Hepatocyte (in vitro differentiated cells): ENCODE data around the gene C2CD4A. TPM values are rescaled to one million over a fixed set of nuclear protein-coding genes. Genes with fewer than 3 reads are reported as not detected.

ENCODE experiments used
- DNase-seq: peaks from one replicate; pipeline ENCODE4 v3.0.0-alpha.2; 2016; ENCODE audit warnings: low spot score
- H2AFZ ChIP-seq: fragments of 200-600 bp; sonication (generic); 2 replicates; pipeline ENCODE4 v1.6.0; 2016; ENCODE audit warnings: antibody characterized with exemption, mild to moderate bottlenecking
- H3K27ac ChIP-seq: fragments of 200-600 bp; sonication (generic); 2 replicates; pipeline ENCODE4 v1.5.1; 2016; ENCODE audit warnings: mild to moderate bottlenecking
- H3K27me3 ChIP-seq: fragments of 200-600 bp; sonication (generic); 2 replicates; pipeline ENCODE4 v1.6.1; 2016
- H3K36me3 ChIP-seq: fragments of 200-600 bp; sonication (generic); replicated peaks from 2 replicates; pipeline ENCODE4 v1.5.1; 2016; ENCODE audit warnings: low read depth; ENCODE audit not compliant: insufficient read depth
- H3K4me1 ChIP-seq: fragments of 200-600 bp; sonication (generic); 2 replicates; pipeline ENCODE4 v1.5.1; 2016; ENCODE audit warnings: mild to moderate bottlenecking, moderate library complexity; ENCODE audit not compliant: insufficient read depth
- H3K4me2 ChIP-seq: fragments of 200-600 bp; sonication (generic); 2 replicates; pipeline ENCODE4 v1.6.0; 2016
- H3K4me3 ChIP-seq: fragments of 200-600 bp; sonication (generic); 2 replicates; pipeline ENCODE4 v1.5.1; 2016; ENCODE audit warnings: mild to moderate bottlenecking
- H3K79me2 ChIP-seq: fragments of 200-600 bp; sonication (generic); 2 replicates; pipeline ENCODE4 v1.6.0; 2017; ENCODE audit warnings: mild to moderate bottlenecking
- H3K9me2 ChIP-seq: fragments of 200-600 bp; sonication (generic); replicated peaks from 2 replicates; pipeline ENCODE4 v1.6.0; 2017; ENCODE audit warnings: mild to moderate bottlenecking; ENCODE audit not compliant: insufficient read depth
- H3K9me3 ChIP-seq: fragments of 200-600 bp; sonication (generic); 2 replicates; pipeline ENCODE4 v1.5.1; 2016; ENCODE audit warnings: low read depth, mild to moderate bottlenecking
- H4K20me1 ChIP-seq: fragments of 200-600 bp; sonication (generic); 2 replicates; pipeline ENCODE4 v1.6.0; 2016; ENCODE audit warnings: mild to moderate bottlenecking; ENCODE audit not compliant: insufficient read depth, poor library complexity, severe bottlenecking
- EZH2 ChIP-seq: fragments of 200-600 bp; sonication (generic); IDR thresholded peaks from 2 replicates; pipeline ENCODE4 v1.6.1; 2016; ENCODE audit warnings: antibody characterized with exemption, mild to moderate bottlenecking, borderline replicate concordance
- EZH2phosphoT487 ChIP-seq: fragments of 200-600 bp; sonication (generic); IDR thresholded peaks from one replicate; pipeline ENCODE4 v1.6.1; 2018; ENCODE audit warnings: antibody characterized with exemption, mild to moderate bottlenecking, low read depth, moderate library complexity; ENCODE audit not compliant: unreplicated experiment, severe bottlenecking
- WGBS: methylation state at CpG from one replicate; pipeline ENCODE4 v1.1.6; 2016; ENCODE audit warnings: low lambda C conversion rate; ENCODE audit errors: missing lambda C conversion rate; 5-methylcytosine and 5-hydroxymethylcytosine counted together
- polyA plus RNA-seq: library from polyadenylated mRNA; unstranded; fragments of >200 nt; fragmentation: Nextera tagmentation; extraction: Ambion mirVana; gene quantifications from 2 replicates; pipeline ENCODE4 v1.2.1, GENCODE V29; 2016
- total RNA-seq: library from RNA; depleted of rRNA; stranded (reverse); fragments of >200 nt; gene quantifications from 2 replicates; pipeline ENCODE4 v1.2.3, GENCODE V29; 2014
- TF ChIP-seq, protein P1 (sequence below): fragments of 200-600 bp; sonication (generic); IDR thresholded peaks from 2 replicates; pipeline ENCODE4 v1.5.1; 2016; ENCODE audit warnings: antibody characterized with exemption, mild to moderate bottlenecking; ENCODE audit not compliant: poor library complexity

Gene C2CD4A
- total and polyA plus RNA-seq, 2 experiments from 2014 or later, result 0.13 to 0.60 TPM

DNA sequence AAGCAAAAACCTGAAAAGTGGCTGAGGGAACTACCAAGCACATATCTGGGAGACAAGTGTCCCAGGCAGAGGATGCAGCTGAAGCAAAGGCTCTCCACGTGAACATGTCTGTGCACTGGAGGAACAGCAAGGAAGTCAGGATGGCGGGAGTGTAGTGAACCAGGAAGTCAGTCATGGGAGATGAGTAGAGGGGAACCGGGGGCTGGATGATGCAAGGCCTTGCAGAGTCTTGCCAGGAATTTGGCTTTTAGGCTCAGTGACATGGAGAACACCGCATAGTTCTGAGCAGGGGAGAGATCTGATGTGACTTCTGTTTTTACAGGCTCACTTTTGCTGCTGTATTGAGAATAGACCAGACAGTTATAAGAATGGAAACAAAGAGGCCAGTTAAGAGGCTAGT is 19.0 kb downstream of the C2CD4A start:
- Histone ChIP-seq H4K20me1 (no peaks in the 10 kb centered on the region), H3K4me3 (no peak overlapping the region), H3K27ac (no peak overlapping the region), H3K27me3 (no peaks in the 10 kb centered on the region), H2AFZ (no peak overlapping the region), H3K36me3 (no peaks in the 10 kb centered on the region), H3K4me1 (no peaks in the 10 kb centered on the region), H3K79me2 (no peaks in the 10 kb centered on the region), H3K9me3 (no peaks in the 10 kb centered on the region), H3K9me2 (no peaks in the 10 kb centered on the region), H3K4me2 (no peak overlapping the region)
- no peak for DNase-seq
- TF ChIP-seq EZH2, result no peak
- TF ChIP-seq EZH2phosphoT487, result no peak
- TF ChIP-seq, protein P1, sequence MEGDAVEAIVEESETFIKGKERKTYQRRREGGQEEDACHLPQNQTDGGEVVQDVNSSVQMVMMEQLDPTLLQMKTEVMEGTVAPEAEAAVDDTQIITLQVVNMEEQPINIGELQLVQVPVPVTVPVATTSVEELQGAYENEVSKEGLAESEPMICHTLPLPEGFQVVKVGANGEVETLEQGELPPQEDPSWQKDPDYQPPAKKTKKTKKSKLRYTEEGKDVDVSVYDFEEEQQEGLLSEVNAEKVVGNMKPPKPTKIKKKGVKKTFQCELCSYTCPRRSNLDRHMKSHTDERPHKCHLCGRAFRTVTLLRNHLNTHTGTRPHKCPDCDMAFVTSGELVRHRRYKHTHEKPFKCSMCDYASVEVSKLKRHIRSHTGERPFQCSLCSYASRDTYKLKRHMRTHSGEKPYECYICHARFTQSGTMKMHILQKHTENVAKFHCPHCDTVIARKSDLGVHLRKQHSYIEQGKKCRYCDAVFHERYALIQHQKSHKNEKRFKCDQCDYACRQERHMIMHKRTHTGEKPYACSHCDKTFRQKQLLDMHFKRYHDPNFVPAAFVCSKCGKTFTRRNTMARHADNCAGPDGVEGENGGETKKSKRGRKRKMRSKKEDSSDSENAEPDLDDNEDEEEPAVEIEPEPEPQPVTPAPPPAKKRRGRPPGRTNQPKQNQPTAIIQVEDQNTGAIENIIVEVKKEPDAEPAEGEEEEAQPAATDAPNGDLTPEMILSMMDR, result no peak
- 76% methylated on average over 4 of the region's 4 CpGs for WGBS

DNA sequence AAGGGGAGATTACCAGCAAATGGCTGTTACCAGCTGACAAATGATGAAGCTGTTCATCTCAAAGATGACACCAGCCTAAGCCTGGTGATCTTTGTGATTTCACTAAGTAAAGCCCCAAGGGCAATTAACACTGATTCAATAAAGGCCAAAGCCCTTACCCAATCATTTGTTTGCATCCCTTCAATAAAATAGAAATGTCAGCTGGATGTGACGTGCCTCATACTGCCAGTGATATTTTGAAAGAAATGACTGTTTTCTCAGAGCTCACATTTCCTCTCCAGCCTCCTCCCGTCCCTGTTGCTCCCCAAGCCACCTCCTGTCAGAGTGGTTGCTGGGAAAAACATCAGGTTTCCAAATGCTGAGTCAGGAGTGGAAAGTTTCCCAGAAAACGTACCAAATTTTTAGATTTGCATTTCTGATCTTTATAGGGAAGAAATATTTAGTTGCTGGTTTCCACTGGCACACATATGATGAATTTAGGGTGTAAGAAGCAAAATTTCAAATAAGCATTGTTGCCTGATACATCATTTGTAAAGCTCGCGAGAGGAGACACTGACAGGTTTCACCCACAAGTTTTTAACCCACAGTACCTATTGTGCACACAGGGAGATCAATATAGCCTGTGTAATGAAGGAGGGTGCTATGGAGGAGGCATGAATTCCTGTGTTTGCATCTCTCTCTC is 21.0 kb downstream of the C2CD4A start:
- Histone ChIP-seq H3K27me3 (no peaks in the 10 kb centered on the region), H3K9me3 (no peaks in the 10 kb centered on the region), H3K4me1 (no peaks in the 10 kb centered on the region), H3K36me3 (no peaks in the 10 kb centered on the region), H4K20me1 (no peaks in the 10 kb centered on the region), H3K4me3 (no peak overlapping the region), H3K4me2 (no peak overlapping the region), H3K79me2 (no peaks in the 10 kb centered on the region), H2AFZ (no peak overlapping the region), H3K9me2 (no peaks in the 10 kb centered on the region), H3K27ac (peak overlapping the region; percentile 12)
- peak; percentile 25 for DNase-seq
- 66% methylated on average over 5 of the region's 5 CpGs for WGBS
- TF ChIP-seq, protein P1, result no peak
- TF ChIP-seq EZH2 (no peak), EZH2phosphoT487 (no peak)

DNA sequence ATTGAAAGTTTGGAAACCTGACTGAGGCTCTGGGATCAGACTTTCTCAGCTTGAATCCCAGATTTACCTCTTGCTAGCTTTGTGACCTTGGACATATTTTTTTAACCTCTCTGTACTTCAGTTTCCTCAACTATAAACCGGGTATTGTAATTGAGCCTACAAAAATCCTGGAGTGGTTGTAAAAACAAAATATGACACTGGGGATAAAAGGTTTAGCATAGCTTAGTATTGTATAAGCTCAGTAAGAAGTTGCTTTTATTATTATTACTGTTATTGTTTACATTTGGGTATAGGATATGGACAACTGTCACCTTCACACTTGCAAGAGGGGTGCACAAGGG is 21.5 kb downstream of the C2CD4A start:
- WGBS, result 46% methylated on average over 1 of the region's 1 CpG
- H3K4me3 ChIP-seq, result no peak overlapping the region
- no peaks in the 10 kb centered on the region for H3K36me3 ChIP-seq
- no peaks in the 10 kb centered on the region for H3K4me1 ChIP-seq
- TF ChIP-seq EZH2phosphoT487 (no peak), EZH2 (no peak)
- TF ChIP-seq, protein P1, result no peak
- H3K9me2 ChIP-seq, result no peaks in the 10 kb centered on the region
- H3K4me2 ChIP-seq, result no peak overlapping the region
- no peaks in the 10 kb centered on the region for H3K9me3 ChIP-seq
- H3K27me3 ChIP-seq, result no peaks in the 10 kb centered on the region
- no peaks in the 10 kb centered on the region for H3K79me2 ChIP-seq
- no peaks in the 10 kb centered on the region for H4K20me1 ChIP-seq
- no peak overlapping the region for H2AFZ ChIP-seq
- DNase-seq, result no peak
- H3K27ac ChIP-seq, result peak overlapping the region; percentile 1
